ENCODE results near the gene PSMD11. TPM values are rescaled to one million over a fixed set of nuclear protein-coding genes. Genes with fewer than 3 reads are reported as not detected.

The PSMD11 gene
- total RNA-seq, 1 experiment from 2014 or later, result 123 TPM

GRCh38 chr17:32483451-32484019 lies 39.2 kb downstream of the PSMD11 start:
- no peaks in the 10 kb centered on the region for H3K27me3 Mint-ChIP-seq (ENCODE audit: insufficient read depth, unreplicated experiment)
- peaks cover 56% of the 10 kb centered on the region for H3K36me3 Mint-ChIP-seq (ENCODE audit: insufficient read depth, unreplicated experiment)
- BruUV-seq (replicated peaks), result no TSS peak
- intact Hi-C loops (cut with micrococcal nuclease), result loop anchor here (1.0 to 5.0 kb wide), 3 partner anchors 126 to 1269 kb away; no protein-coding TSS in a partner anchor
- no peak overlapping the region for H3K4me3 Mint-ChIP-seq (ENCODE audit: unreplicated experiment)
- CTCF ChIA-PET, result interaction anchor here (0.6 to 4.0 kb wide), 24 partner anchors 8 to 1267 kb away, joined by 3 to 39 read pairs (median 4); partner anchors contain the start of gene MYO1D
- POLR2A ChIA-PET, result interaction anchor here (0.6 to 1.2 kb wide), 3 partner anchors 8 to 35 kb away, joined by 3 to 7 read pairs (median 4); no protein-coding TSS in a partner anchor
- peak; percentile 28 for TF ChIP-seq CTCF (IDR thresholded peaks at IDR 0.05; ENCODE audit: unreplicated experiment)
- peak; percentile 52 for DNase-seq (ENCODE audit: unreplicated experiment)
- H3K4me1 Mint-ChIP-seq (ENCODE audit: insufficient read depth, unreplicated experiment), result peaks cover 10% of the 10 kb centered on the region
- no peak overlapping the region for H3K27ac Mint-ChIP-seq (ENCODE audit: low read depth, unreplicated experiment)
- no peaks in the 10 kb centered on the region for H3K9me3 Mint-ChIP-seq (ENCODE audit: unreplicated experiment)

DNA sequence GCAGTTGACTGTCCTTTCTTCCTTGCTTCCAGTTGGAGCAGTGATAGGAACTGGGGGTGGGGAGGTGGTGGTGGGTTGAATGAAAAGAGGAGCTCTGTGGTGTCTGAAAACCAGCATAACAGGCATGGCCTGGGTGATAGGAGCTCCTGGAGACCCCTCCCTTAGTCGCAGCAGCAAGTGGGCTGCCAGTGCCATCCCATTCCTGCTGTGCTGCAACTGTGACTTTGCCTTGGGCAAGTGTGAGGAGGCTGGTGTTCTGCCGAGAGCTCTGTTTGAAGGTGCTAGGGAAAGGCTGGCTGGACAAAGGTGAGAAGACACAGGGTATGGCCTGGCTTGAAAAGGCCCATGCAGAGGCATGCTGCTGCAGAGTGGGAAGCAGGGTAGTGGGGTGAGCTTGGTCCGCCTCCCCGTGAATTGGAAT lies 39.7 kb downstream of the PSMD11 start:
- POLR2A ChIA-PET, result interaction anchor here (0.6 to 1.2 kb wide), 3 partner anchors 8 to 35 kb away, joined by 3 to 7 read pairs (median 4); no protein-coding TSS in a partner anchor
- no peak for TF ChIP-seq CTCF (IDR thresholded peaks at IDR 0.05; ENCODE audit: unreplicated experiment)
- BruUV-seq (replicated peaks), result no TSS peak
- H3K4me3 Mint-ChIP-seq (ENCODE audit: unreplicated experiment), result no peak overlapping the region
- CTCF ChIA-PET, result interaction anchor here (0.5 to 4.0 kb wide), 21 partner anchors 7 to 1267 kb away, joined by 3 to 39 read pairs (median 4); partner anchors contain the start of gene MYO1D
- peaks cover 10% of the 10 kb centered on the region for H3K4me1 Mint-ChIP-seq (ENCODE audit: insufficient read depth, unreplicated experiment)
- no peaks in the 10 kb centered on the region for H3K9me3 Mint-ChIP-seq (ENCODE audit: unreplicated experiment)
- no peak for DNase-seq (ENCODE audit: unreplicated experiment)
- no peak overlapping the region for H3K27ac Mint-ChIP-seq (ENCODE audit: low read depth, unreplicated experiment)
- intact Hi-C loops (cut with micrococcal nuclease), result loop anchor here (5.0 kb wide), 1 partner anchor 1268 kb away; no protein-coding TSS in a partner anchor
- H3K27me3 Mint-ChIP-seq (ENCODE audit: insufficient read depth, unreplicated experiment), result no peaks in the 10 kb centered on the region
- peaks cover 51% of the 10 kb centered on the region for H3K36me3 Mint-ChIP-seq (ENCODE audit: insufficient read depth, unreplicated experiment)

- CTCF ChIA-PET, result interaction anchor here (0.5 to 4.0 kb wide), 17 partner anchors 11 to 1266 kb away, joined by 3 to 39 read pairs (median 5); partner anchors contain the start of gene MYO1D
- peaks cover 49% of the 10 kb centered on the region for H3K36me3 Mint-ChIP-seq (ENCODE audit: insufficient read depth, unreplicated experiment)
Measured at GRCh38 chr17:32484628-32485027, 40.3 kb downstream of the PSMD11 start.

More at GRCh38 chr17:32484628-32485027, 40.3 kb downstream of the PSMD11 start:
- BruUV-seq (replicated peaks), result no TSS peak
- H3K9me3 Mint-ChIP-seq (ENCODE audit: unreplicated experiment), result no peaks in the 10 kb centered on the region
- H3K4me1 Mint-ChIP-seq (ENCODE audit: insufficient read depth, unreplicated experiment), result peaks cover 13% of the 10 kb centered on the region
- no peak for TF ChIP-seq CTCF (IDR thresholded peaks at IDR 0.05; ENCODE audit: unreplicated experiment)
- H3K4me3 Mint-ChIP-seq (ENCODE audit: unreplicated experiment), result no peak overlapping the region
- POLR2A ChIA-PET, result interaction anchor here (1.2 kb wide), 1 partner anchor 12 kb away, joined by 7 read pairs; no protein-coding TSS in a partner anchor
- intact Hi-C loops (cut with micrococcal nuclease), result loop anchor here (5.0 kb wide), 1 partner anchor 1268 kb away; no protein-coding TSS in a partner anchor
- no peak overlapping the region for H3K27ac Mint-ChIP-seq (ENCODE audit: low read depth, unreplicated experiment)
- H3K27me3 Mint-ChIP-seq (ENCODE audit: insufficient read depth, unreplicated experiment), result no peaks in the 10 kb centered on the region
- DNase-seq (ENCODE audit: unreplicated experiment), result no peak

Data from MCF 10A (cell line).